Measurements from ENCODE around the gene IL16.

DNA sequence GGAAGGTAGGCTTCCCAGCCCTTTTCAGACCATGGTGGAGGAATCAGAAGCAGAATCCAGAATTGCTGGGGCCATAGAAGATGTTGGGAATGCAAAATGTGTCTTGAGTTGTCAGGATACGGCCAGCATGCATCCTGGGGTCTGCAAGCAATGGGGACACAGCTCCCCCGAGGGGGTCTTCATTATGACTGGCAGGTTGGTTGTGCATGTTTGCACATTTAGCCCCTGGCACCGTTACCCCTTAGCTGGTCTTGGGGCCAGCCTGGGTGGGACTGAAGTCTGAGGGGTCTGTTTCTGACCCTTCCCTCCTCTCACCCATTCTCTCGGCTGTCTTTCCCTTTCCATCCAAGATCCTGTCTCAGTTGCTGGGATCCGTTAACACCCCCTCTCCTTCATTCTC lies 76.5 kb downstream of the IL16 start:
- TF ChIP-seq CTCF (conservative IDR thresholded peaks at IDR 0.05; ENCODE audit: low read length) (no peak), EZH2phosphoT487 (IDR thresholded peaks at IDR 0.05; ENCODE audit: borderline replicate concordance, low read depth, low read length) (no peak)

All from OCI-LY7 (cell line).